Activated CD4-positive, alpha-beta T cell treated with anti-CD3 and anti-CD28 coated beads, Interleukin-2, amount 10 ng/mL, durations not matched to agents 7 days and 5 days (primary cell): ENCODE results near the gene EPHA7. TPM values are rescaled to one million over a fixed set of nuclear protein-coding genes. Genes with fewer than 3 reads are reported as not detected.

Source experiments
- CTCF ChIA-PET: fragments of 350-600 bp; sonication (Branson Sonifier 250); formaldehyde crosslinking; loops from one replicate; lab custom pipeline; 2021; ENCODE audit warnings: antibody characterized with exemption; lab: Charles Lee
- POLR2A ChIA-PET: fragments of 350-600 bp; sonication (Branson Sonifier 250); formaldehyde crosslinking; loops from one replicate; lab custom pipeline; 2021; ENCODE audit warnings: antibody characterized with exemption; lab: Charles Lee
- DNase-seq: peaks from one replicate; pipeline ENCODE4 v3.0.0-alpha.2; 2020
- H3K27ac Mint-ChIP-seq: one replicate; pipeline ENCODE4 v1.8.0; 2021; ENCODE audit warnings: mild to moderate bottlenecking, moderate library complexity, mixed read lengths
- H3K27me3 Mint-ChIP-seq: one replicate; pipeline ENCODE4 v1.8.0; 2021; ENCODE audit warnings: mixed read lengths
- H3K36me3 Mint-ChIP-seq: one replicate; pipeline ENCODE4 v1.8.0; 2021; ENCODE audit warnings: low read depth, mixed read lengths
- H3K4me1 Mint-ChIP-seq: one replicate; pipeline ENCODE4 v1.8.0; 2021; ENCODE audit warnings: mixed read lengths
- H3K4me3 Mint-ChIP-seq: one replicate; pipeline ENCODE4 v1.8.0; 2021; ENCODE audit warnings: mild to moderate bottlenecking, moderate library complexity, mixed read lengths
- H3K9me3 Mint-ChIP-seq: one replicate; pipeline ENCODE4 v1.8.0; 2021; ENCODE audit warnings: mixed read lengths
- total RNA-seq, 2 experiments: library from RNA; stranded (reverse); gene quantifications; one replicate each; pipeline ENCODE4 v1.2.3, GENCODE V29; 2021

EPHA7 gene
- total RNA-seq, 2 experiments from 2014 or later, result not detected

DNA sequence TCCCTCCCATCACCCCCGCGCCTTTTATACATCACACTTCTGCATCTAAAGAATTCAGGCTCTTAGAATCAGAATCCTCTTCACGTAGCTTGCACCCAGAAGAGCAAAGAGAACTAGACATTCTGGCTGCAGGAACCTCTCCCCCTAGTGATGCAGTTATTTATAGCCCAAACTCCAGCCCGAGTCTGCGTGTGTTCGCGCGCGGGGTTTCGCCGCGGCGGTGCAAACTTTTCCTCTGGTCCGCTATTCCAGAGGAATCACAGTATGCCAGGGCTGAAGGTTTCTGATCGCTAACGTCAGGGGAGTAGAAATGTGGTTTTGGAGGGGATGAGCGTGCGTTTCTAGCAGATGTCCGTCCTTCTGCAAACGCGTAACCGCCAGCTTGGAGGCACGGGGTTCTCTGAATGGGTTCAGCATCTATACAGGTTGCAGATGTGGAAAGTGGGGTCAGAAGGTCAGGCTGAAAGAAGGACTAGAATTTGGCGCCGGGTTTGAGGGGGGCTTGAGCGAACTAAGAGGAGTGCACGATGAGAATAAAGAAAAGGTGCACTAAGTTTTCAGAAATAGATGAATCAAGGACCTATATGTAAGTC lies 1.8 kb downstream of the EPHA7 start:
- H3K9me3 Mint-ChIP-seq, result no peaks in the 10 kb centered on the region
- peaks cover 20% of the 10 kb centered on the region for H3K4me1 Mint-ChIP-seq
- peaks cover 4% of the 10 kb centered on the region for H3K36me3 Mint-ChIP-seq
- CTCF ChIA-PET, result no interaction called here
- POLR2A ChIA-PET, result no interaction called here
- H3K4me3 Mint-ChIP-seq, result no peak overlapping the region
- no peak for DNase-seq
- H3K27ac Mint-ChIP-seq, result no peak overlapping the region
- H3K27me3 Mint-ChIP-seq, result peaks cover 56% of the 10 kb centered on the region

DNA sequence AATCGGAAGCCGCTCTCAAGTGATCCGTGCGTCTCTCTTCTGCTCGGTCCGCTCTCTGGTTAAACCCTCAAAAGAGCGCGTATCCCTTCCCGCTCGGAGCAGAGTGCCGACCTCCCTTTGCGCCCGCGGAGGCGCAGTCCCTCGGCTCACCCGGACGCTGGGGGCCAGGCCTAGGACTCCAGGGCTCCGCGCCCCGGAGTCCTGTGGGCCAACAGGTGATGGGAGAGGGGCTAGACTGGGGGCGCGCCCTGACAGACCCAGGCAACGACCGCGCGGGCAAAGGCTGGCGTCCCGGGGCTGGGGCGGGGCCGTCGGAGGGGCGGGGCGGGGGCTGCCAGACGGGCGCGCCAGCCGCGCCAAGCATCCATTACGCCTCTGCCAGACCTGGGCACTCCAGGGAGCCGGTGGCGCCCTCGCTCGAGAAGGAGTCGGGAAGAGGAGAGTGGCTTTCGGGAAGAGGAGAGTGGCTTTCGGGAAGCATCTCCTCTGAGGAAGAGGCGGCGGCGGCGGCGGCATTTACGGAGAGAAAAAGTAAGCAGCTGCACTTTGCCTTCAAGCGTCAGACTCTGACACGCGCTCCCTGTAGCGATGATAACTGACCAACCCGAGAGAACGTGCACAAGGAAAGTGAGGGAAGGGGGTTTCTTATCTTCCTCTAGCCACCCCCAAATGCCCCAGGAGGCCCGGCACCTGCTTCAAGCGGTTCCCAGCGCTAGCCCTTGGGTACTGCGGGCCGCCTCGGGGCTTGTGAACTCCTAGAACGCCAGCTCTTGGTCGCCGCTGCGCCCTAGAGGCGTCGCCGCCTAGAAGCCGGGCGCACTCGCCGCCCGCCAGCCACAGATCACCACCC lies 2.6 kb downstream of the EPHA7 start:
- Mint-ChIP-seq H3K27me3 (peaks cover 53% of the 10 kb centered on the region), H3K27ac (no peak overlapping the region), H3K9me3 (no peaks in the 10 kb centered on the region), H3K4me1 (peaks cover 20% of the 10 kb centered on the region), H3K36me3 (peaks cover 4% of the 10 kb centered on the region), H3K4me3 (peak overlapping the region; percentile 13)
- ChIA-PET CTCF (no interaction called here), POLR2A (no interaction called here)
- no peak for DNase-seq

DNA sequence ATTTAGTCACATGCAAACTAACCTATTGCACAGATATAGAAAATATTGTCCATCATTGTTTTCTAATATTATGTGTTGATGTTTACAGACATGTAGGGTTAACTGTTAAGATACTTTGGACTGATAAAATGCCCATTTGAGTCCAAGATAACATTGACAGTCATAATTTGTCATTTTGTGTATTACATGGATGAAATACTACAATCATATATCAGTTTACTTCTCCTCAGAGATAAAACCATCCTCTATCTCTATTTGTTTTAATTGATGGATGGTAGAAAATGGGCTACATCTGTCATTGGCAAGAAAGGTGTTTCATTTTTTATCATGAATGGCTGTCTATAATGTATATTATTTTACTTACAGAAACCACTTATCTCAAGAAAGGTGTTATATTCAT lies 6.2 kb downstream of the EPHA7 start:
- POLR2A ChIA-PET, result no interaction called here
- CTCF ChIA-PET, result no interaction called here
- H3K27me3 Mint-ChIP-seq, result peaks cover 25% of the 10 kb centered on the region
- H3K4me1 Mint-ChIP-seq, result peaks cover 9% of the 10 kb centered on the region
- no peaks in the 10 kb centered on the region for H3K36me3 Mint-ChIP-seq
- DNase-seq, result no peak
- no peaks in the 10 kb centered on the region for H3K9me3 Mint-ChIP-seq
- H3K4me3 Mint-ChIP-seq, result no peak overlapping the region
- no peak overlapping the region for H3K27ac Mint-ChIP-seq

GRCh38 chr6:93412452-93412851 lies 6.9 kb downstream of the EPHA7 start:
- Mint-ChIP-seq H3K4me1 (peaks cover 5% of the 10 kb centered on the region), H3K27me3 (peaks cover 18% of the 10 kb centered on the region), H3K9me3 (no peaks in the 10 kb centered on the region), H3K36me3 (no peaks in the 10 kb centered on the region), H3K27ac (no peak overlapping the region), H3K4me3 (no peak overlapping the region)
- POLR2A ChIA-PET, result no interaction called here
- no peak for DNase-seq
- CTCF ChIA-PET, result no interaction called here

DNA sequence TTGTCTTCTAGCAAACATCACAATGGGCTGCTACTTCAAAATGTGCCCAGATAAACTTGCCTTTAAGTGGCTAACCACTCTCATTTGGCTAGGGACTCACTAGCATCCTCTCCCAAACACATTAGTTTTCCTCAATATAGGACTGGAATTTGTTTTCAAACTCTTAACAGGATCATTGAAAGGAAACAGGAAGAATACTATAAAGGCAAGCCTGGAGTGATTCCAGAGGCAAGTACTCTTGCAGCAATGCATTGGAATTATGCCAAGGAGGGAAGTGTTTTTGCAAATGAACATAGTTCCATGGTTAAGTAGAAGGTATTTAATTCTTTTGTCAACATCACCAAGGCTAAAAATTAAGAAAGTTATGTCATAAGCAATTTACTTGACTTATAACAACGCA lies 12.2 kb downstream of the EPHA7 start:
- Mint-ChIP-seq H3K27ac (no peak overlapping the region), H3K4me1 (no peaks in the 10 kb centered on the region), H3K36me3 (no peaks in the 10 kb centered on the region), H3K27me3 (no peaks in the 10 kb centered on the region), H3K9me3 (no peaks in the 10 kb centered on the region), H3K4me3 (no peak overlapping the region)
- DNase-seq, result no peak
- ChIA-PET CTCF (no interaction called here), POLR2A (no interaction called here)

GRCh38 chr6:93403390-93403789 lies 16.0 kb downstream of the EPHA7 start:
- Mint-ChIP-seq H3K9me3 (no peaks in the 10 kb centered on the region), H3K36me3 (no peaks in the 10 kb centered on the region), H3K4me1 (no peaks in the 10 kb centered on the region), H3K4me3 (no peak overlapping the region), H3K27me3 (no peaks in the 10 kb centered on the region), H3K27ac (no peak overlapping the region)
- ChIA-PET CTCF (no interaction called here), POLR2A (no interaction called here)
- DNase-seq, result no peak

- Mint-ChIP-seq H3K27me3 (no peaks in the 10 kb centered on the region), H3K4me3 (no peak overlapping the region), H3K4me1 (no peaks in the 10 kb centered on the region), H3K9me3 (no peaks in the 10 kb centered on the region), H3K27ac (no peak overlapping the region), H3K36me3 (no peaks in the 10 kb centered on the region)
- ChIA-PET POLR2A (no interaction called here), CTCF (no interaction called here)
- DNase-seq, result no peak
Measured at GRCh38 chr6:93398723-93399122, 20.6 kb downstream of the EPHA7 start.

GRCh38 chr6:93394471-93394870 lies 24.9 kb downstream of the EPHA7 start:
- DNase-seq, result no peak
- ChIA-PET CTCF (no interaction called here), POLR2A (no interaction called here)
- Mint-ChIP-seq H3K9me3 (no peaks in the 10 kb centered on the region), H3K36me3 (no peaks in the 10 kb centered on the region), H3K27me3 (no peaks in the 10 kb centered on the region), H3K4me3 (no peak overlapping the region), H3K4me1 (no peaks in the 10 kb centered on the region), H3K27ac (no peak overlapping the region)

DNA sequence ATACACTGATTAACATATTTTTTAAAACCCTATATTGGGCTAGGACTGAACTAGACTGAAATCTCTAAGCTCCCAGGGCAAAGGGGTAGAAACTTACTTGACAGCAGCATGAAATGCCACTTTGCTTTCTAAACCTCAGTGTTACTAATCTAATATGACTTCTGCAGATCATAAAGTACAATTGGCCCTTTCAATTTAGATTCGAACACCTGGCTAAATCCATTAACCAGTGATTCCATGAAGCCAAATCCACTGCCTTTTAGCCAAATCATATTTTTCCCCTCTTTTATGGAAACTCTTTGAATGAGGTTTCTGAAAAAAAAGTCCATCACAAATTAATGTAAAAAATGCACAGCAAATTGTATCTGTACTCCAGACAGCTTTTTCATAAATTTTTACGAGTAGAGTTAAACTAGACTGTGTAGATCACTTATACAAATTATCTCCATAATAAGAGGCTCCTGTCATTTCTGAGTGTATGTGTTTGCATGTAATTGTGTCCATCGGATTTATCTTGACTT lies 25.7 kb downstream of the EPHA7 start:
- no peak for DNase-seq
- no peak overlapping the region for H3K27ac Mint-ChIP-seq
- ChIA-PET POLR2A (no interaction called here), CTCF (no interaction called here)
- no peak overlapping the region for H3K4me3 Mint-ChIP-seq
- no peaks in the 10 kb centered on the region for H3K9me3 Mint-ChIP-seq
- H3K27me3 Mint-ChIP-seq, result no peaks in the 10 kb centered on the region
- no peaks in the 10 kb centered on the region for H3K4me1 Mint-ChIP-seq
- H3K36me3 Mint-ChIP-seq, result no peaks in the 10 kb centered on the region

DNA sequence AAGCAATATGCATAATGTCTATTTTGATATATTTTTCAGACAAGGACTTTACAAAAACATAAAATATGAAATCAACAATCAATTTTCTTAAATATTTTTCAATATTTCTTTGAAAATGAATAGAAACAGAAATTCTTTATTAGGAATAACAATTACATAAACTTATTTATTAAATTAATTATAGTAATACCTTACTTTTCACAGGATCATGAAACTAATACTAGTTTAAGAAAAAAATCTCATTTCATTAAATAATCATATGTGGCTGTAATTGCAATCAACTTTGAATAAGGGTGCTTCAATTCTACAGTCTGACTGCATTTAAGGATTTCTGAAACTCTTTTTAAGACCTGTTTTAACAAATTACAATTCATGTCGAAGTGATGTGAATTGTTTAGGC lies 26.6 kb downstream of the EPHA7 start:
- CTCF ChIA-PET, result no interaction called here
- Mint-ChIP-seq H3K9me3 (no peaks in the 10 kb centered on the region), H3K4me1 (no peaks in the 10 kb centered on the region), H3K36me3 (no peaks in the 10 kb centered on the region), H3K4me3 (no peak overlapping the region), H3K27ac (no peak overlapping the region), H3K27me3 (no peaks in the 10 kb centered on the region)
- POLR2A ChIA-PET, result no interaction called here
- no peak for DNase-seq

DNA sequence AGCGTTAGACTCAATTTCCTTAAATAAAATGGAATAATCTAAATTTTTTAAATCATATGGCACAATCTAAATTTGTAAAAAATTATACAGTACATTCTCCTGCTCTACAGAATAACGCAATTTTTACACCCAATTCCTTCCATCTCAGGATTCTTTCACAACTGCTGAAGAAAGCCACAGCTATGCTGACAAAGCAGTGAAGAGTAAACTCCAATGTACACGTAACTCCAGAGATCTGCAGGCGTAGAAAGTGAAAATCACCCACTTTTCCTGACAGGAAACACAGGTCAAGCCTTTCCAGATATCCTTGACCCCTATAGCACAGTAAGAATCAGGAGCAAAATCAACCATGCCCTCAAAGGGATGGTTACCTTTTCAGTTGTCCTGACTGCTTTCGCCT lies 27.4 kb downstream of the EPHA7 start:
- H3K27ac Mint-ChIP-seq, result peak overlapping the region; percentile 19
- H3K4me1 Mint-ChIP-seq, result no peaks in the 10 kb centered on the region
- H3K9me3 Mint-ChIP-seq, result no peaks in the 10 kb centered on the region
- no peak for DNase-seq
- no peaks in the 10 kb centered on the region for H3K36me3 Mint-ChIP-seq
- no peak overlapping the region for H3K4me3 Mint-ChIP-seq
- POLR2A ChIA-PET, result no interaction called here
- H3K27me3 Mint-ChIP-seq, result no peaks in the 10 kb centered on the region
- CTCF ChIA-PET, result no interaction called here

DNA sequence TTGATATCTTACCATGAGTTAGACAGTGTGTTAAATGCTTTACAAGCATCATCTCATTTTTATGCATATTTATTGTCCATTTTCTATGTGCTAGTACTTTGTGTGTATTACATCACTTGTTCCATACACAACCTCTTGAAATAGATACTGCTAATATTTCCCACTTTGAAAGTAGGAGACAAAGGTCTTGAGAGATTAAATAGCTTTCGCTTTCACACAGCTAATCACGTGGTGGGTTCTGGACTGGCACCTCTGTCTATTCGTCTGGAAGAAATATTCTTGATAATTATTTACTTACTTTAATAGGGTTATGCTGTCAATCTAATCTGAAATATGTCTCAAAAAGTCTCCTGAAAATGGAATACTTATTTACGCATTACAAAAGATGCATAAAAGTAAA lies 30.2 kb downstream of the EPHA7 start:
- Mint-ChIP-seq H3K27me3 (no peaks in the 10 kb centered on the region), H3K4me3 (no peak overlapping the region), H3K27ac (no peak overlapping the region), H3K4me1 (no peaks in the 10 kb centered on the region), H3K36me3 (no peaks in the 10 kb centered on the region), H3K9me3 (no peaks in the 10 kb centered on the region)
- no peak for DNase-seq
- ChIA-PET CTCF (no interaction called here), POLR2A (no interaction called here)

DNA sequence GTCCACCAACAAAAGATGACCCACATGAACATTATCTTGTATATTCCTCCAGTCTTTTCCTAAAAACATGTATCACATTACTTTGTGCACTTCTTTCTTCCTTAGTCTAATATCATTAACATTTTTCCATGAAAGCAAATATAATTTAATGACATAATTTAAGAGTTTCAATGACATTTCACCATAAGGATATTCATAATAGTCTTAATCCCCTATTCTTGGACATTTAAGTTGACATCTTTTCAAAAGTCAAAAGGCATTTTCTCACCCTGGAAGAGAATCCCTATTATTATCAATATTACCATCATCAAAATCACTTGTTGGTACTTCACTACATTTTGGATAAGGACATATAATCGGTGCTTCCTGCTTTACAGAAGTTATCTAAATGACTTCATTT lies 31.3 kb downstream of the EPHA7 start:
- H3K36me3 Mint-ChIP-seq, result no peaks in the 10 kb centered on the region
- ChIA-PET POLR2A (no interaction called here), CTCF (no interaction called here)
- no peak overlapping the region for H3K27ac Mint-ChIP-seq
- H3K4me3 Mint-ChIP-seq, result no peak overlapping the region
- H3K27me3 Mint-ChIP-seq, result no peaks in the 10 kb centered on the region
- H3K4me1 Mint-ChIP-seq, result no peaks in the 10 kb centered on the region
- no peaks in the 10 kb centered on the region for H3K9me3 Mint-ChIP-seq
- DNase-seq, result no peak
